Mesodermal cell (in vitro differentiated cells): ENCODE data around the gene KIF22.

Experiments
- H3K27ac ChIP-seq: 2 replicates; pipeline ENCODE4 v1.7.0; 2013; ENCODE audit warnings: mild to moderate bottlenecking, low read depth, low read length, moderate library complexity; ENCODE audit not compliant: severe bottlenecking
- H3K36me3 ChIP-seq: 2 replicates; pipeline ENCODE4 v1.7.1; 2013; ENCODE audit warnings: mild to moderate bottlenecking, low read length, moderate library complexity; ENCODE audit not compliant: control insufficient read depth, insufficient read depth
- H3K4me1 ChIP-seq: one replicate; pipeline ENCODE4 v1.7.1; 2013; ENCODE audit warnings: mild to moderate bottlenecking, low read length; ENCODE audit not compliant: insufficient read depth, control insufficient read depth, poor library complexity, severe bottlenecking
- H3K4me3 ChIP-seq: 2 replicates; pipeline ENCODE4 v1.7.0; 2013; ENCODE audit warnings: low read length, control low read depth, mild to moderate bottlenecking; ENCODE audit not compliant: insufficient read depth, poor library complexity, severe bottlenecking; ENCODE audit errors: extremely low read depth
- H3K9me3 ChIP-seq: 2 replicates; pipeline ENCODE4 v1.7.1; 2013; ENCODE audit warnings: mild to moderate bottlenecking, low read length, moderate library complexity; ENCODE audit not compliant: control insufficient read depth
- whole genome bisulfite sequencing, 2 experiments: methylation state at CpG; one replicate each; pipeline ENCODE4 v1.1.5; 2013; ENCODE audit warnings: missing lambda C conversion rate in 2 of 2; ENCODE audit not compliant: insufficient coverage in 2 of 2; 5-methylcytosine and 5-hydroxymethylcytosine counted together

KIF22 gene

DNA sequence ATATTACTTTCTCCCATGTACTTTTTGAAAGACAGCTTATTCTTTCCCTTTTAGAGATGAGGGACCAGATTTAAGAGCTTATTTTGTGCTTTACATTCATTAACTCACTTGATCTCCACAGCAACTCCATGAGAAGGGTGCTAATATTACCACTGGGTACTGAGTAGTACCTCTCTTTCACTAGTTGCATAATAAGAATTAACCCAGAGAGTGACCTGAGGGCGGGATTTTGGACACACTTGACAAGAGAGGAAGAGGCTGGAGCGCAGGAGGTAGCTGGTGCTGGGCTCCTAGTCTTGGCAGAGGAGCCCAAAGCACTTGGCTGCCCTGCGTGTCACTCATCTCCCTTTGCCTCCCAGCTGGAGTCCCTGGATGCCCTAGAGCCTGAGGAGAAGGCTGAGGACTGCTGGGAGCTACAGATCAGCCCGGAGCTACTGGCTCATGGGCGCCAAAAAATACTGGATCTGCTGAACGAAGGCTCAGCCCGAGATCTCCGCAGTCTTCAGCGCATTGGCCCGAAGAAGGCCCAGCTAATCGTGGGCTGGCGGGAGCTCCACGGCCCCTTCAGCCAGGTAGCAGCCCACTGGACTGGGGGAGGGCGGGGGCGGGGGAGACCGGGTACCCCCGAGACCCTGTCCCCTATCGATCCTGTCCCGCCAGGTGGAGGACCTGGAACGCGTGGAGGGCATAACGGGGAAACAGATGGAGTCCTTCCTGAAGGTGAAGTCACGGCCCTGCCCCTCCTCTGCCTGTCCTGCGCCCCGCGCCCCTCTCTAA is 14.1 kb downstream of the KIF22 start:
- H3K27ac ChIP-seq = peak overlapping the region; percentile 87
- H3K4me1 ChIP-seq = peaks cover 16% of the 10 kb centered on the region
- H3K36me3 ChIP-seq = peaks cover 61% of the 10 kb centered on the region
- WGBS, 2 experiments = 39 to 40% methylated on average over 21 to 26 of the region's 26 CpGs
- peak overlapping the region; percentile 64 for H3K4me3 ChIP-seq
- no peaks in the 10 kb centered on the region for H3K9me3 ChIP-seq

DNA sequence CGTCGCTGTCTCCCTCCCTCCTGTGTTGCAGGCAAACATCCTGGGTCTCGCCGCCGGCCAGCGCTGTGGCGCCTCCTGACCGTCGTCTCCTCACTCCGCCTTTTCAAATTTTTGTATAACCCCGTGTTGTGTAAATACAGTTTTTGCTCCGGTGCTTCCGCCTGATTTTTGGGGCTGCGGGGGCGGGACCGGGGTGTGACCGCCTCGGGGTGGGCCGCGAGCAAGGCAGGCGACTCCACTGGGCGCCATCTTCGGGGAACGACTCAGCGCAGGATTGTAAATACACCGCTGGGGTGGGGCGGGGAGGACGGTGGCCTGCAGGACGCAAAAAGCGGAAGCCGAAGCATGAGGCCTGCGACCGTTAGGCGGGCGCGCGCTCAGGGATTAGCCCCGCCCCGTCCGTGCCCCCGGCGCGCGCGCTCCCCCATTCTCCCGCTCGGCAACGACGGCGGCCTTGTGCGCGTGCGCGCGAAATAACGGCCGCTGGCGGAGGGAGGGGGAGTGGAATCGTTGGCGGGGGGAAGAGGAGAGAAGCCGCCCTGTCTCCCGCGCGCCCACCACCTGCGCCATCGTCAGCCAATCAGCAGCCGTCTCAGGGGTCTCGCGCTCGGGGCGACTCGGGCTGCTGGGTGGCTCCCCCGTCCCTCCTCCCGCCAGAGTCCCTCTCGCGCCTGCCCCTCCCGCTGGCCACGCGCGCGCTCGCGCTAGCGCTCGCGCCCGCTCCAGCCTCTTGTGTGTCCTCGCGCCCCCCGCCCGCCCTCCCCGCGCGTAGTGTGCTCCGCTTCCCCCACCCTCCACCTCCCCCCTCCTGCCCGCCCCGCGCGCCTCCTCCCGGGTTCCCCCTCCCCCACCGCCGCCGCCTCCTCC is 14.9 kb downstream of the KIF22 start:
- Histone ChIP-seq H3K36me3 (peaks cover 62% of the 10 kb centered on the region), H3K27ac (peak overlapping the region; percentile 87), H3K4me1 (peaks cover 24% of the 10 kb centered on the region), H3K9me3 (no peaks in the 10 kb centered on the region), H3K4me3 (peak overlapping the region; percentile 64)
- 1 to 2% methylated on average over 51 to 62 of the region's 103 CpGs for WGBS, 2 experiments

DNA sequence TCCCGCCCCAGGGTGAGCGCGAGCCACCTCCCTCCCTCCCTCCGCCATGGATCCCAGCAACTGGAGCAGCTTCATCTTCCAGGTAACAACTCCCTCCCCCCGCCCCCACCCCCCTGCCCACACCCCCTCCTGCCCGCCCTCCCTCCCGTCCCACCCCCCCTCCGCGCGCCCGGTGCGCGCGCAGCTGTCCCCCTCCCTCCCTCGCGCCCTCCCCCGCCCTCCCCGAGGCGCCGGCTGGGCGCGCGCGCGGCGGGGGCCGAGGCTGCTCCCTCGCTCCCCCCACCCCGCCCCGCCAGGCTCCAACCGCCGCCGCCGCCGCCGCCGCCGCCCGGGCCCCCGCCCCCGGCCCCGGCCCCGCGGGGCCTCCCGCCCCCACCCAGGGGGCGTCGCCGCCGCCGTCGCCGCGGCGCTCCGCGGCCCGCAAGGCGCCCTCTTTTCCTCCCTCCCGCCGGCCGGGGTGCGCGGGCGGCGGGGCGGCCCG is 15.6 kb downstream of the KIF22 start, which contains the start of gene MAZ:
MAZ (plus strand) TSS at position 431 of the 481 bp plus-strand sequence. CDS start 173 bp downstream, outside the sequence.
- Histone ChIP-seq H3K4me3 (peak within 1 kb of the TSS; percentile 64), H3K27ac (peak within 1 kb of the TSS; percentile 87), H3K4me1 (peaks cover 27% of the 10 kb centered on the region), H3K9me3 (no peaks in the 10 kb centered on the region), H3K36me3 (peaks cover 55% of the 10 kb centered on the region)
- 10% methylated on average over 2 of the region's 67 CpGs; no CpG with 5 or more reads in 1 of the 2 experiments for WGBS, 2 experiments

DNA sequence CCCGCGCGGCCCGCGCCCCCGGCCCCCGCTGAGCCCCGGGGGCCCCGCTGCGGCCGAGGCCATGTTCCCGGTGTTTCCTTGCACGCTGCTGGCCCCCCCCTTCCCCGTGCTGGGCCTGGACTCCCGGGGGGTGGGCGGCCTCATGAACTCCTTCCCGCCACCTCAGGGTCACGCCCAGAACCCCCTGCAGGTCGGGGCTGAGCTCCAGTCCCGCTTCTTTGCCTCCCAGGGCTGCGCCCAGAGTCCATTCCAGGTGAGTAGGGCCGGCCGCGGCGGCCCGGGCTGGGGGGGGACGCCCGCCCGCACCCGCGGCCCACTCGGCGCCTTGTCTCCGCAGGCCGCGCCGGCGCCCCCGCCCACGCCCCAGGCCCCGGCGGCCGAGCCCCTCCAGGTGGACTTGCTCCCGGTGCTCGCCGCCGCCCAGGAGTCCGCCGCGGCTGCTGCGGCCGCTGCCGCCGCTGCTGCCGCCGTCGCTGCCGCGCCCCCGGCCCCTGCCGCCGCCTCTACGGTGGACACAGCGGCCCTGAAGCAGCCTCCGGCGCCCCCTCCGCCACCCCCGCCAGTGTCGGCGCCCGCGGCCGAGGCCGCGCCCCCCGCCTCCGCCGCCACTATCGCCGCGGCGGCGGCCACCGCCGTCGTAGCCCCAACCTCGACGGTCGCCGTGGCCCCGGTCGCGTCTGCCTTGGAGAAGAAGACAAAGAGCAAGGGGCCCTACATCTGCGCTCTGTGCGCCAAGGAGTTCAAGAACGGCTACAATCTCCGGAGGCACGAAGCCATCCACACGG is 16.3 kb downstream of the KIF22 start:
- Histone ChIP-seq H3K27ac (peak overlapping the region; percentile 80), H3K4me3 (peak overlapping the region; percentile 62), H3K36me3 (peaks cover 48% of the 10 kb centered on the region), H3K9me3 (no peaks in the 10 kb centered on the region), H3K4me1 (peaks cover 29% of the 10 kb centered on the region)
- 0 to 1% methylated on average over 72 to 85 of the region's 99 CpGs for WGBS, 2 experiments

DNA sequence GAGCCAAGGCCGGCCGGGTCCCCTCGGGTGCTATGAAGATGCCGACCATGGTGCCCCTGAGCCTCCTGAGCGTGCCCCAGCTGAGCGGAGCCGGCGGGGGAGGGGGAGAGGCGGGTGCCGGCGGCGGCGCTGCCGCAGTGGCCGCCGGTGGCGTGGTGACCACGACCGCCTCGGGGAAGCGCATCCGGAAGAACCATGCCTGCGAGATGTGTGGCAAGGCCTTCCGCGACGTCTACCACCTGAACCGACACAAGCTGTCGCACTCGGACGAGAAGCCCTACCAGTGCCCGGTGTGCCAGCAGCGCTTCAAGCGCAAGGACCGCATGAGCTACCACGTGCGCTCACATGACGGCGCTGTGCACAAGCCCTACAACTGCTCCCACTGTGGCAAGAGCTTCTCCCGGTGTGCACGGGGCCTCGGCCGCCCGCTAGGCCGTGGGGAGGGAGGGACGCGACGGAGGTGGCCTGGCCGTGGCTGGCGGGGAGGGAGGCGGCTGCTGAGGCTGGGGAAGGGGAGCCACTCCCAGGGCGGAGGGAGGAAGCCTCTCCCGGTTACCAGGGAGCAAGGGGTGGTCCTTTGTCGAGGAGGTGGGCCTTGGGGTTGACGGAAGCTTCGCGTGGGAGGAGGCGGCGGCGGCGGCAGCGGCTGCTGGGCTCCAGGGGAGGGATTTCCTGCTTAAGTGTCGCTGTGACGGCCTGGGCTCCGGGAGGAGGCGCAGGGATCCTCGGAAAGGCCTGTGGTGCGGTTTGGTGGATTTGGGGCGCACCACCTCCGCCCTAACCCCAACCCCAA is 17.1 kb downstream of the KIF22 start:
- Histone ChIP-seq H3K4me1 (peaks cover 31% of the 10 kb centered on the region), H3K36me3 (peaks cover 40% of the 10 kb centered on the region), H3K4me3 (peak overlapping the region; percentile 62), H3K27ac (peak overlapping the region; percentile 80), H3K9me3 (no peaks in the 10 kb centered on the region)
- WGBS, 2 experiments = 1 to 2% methylated on average over 55 to 69 of the region's 69 CpGs

DNA sequence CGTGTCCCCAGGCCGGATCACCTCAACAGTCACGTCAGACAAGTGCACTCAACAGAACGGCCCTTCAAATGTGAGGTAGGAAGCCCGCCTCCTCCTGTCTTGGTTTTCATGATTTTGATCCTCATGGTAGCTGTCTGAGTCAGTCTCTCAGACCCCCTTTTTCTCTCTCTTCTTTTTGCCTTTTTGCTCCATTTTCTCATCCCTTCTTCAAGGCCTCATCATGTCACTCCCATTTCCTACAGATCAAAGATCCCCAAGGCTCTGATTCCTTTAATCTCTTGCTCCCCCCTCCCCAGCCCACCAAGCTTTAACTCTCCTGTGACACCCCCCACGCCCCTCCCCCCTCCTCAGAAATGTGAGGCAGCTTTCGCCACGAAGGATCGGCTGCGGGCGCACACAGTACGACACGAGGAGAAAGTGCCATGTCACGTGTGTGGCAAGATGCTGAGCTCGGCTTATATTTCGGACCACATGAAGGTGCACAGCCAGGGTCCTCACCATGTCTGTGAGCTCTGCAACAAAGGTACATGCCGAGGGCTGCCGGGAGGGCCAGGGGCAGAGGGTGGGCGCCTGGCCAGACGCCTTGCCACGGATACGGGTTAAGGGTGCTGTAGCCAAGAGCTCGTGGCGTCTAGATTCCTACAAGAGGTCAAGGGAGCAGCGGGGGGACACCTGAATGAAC is 17.8 kb downstream of the KIF22 start:
- H3K4me3 ChIP-seq = peak overlapping the region; percentile 62
- WGBS, 2 experiments = 54 to 60% methylated on average over 23 to 25 of the region's 25 CpGs
- H3K36me3 ChIP-seq = peaks cover 38% of the 10 kb centered on the region
- peaks cover 37% of the 10 kb centered on the region for H3K4me1 ChIP-seq
- H3K9me3 ChIP-seq = no peaks in the 10 kb centered on the region
- peak overlapping the region; percentile 80 for H3K27ac ChIP-seq

DNA sequence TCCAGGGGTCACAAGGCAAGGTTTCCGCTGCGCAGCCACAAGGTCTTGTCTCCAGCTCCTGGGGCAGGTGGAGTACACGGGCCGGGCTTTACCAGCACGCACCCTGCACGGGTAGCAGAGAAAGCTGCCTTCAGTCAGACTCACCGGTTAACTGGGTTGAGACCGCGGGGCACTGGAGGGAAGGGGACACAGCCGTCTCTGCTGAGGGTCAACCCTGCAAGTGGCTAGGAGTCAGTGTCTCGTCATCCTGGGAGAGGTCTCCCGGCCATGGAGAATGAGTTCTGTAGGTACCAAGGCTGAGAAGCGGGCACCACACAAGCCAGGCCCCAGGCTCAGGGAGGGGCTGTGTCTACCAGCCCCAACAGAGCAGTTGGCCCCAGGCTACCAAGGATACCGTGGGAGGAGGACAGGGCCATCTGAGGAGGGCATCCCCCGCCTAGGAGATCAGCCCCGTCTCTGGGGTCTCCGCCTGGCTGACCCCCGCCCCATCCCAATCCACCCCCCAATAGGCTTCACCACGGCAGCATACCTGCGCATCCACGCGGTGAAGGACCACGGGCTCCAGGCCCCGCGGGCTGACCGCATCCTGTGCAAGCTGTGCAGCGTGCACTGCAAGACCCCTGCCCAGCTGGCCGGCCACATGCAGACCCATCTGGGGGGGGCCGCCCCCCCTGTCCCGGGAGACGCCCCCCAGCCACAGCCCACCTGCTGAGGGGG is 18.6 kb downstream of the KIF22 start:
- 85 to 91% methylated on average over 18 to 21 of the region's 31 CpGs for WGBS, 2 experiments
- Histone ChIP-seq H3K4me3 (peak overlapping the region; percentile 62), H3K4me1 (peaks cover 39% of the 10 kb centered on the region), H3K36me3 (peaks cover 32% of the 10 kb centered on the region), H3K9me3 (no peaks in the 10 kb centered on the region), H3K27ac (peak overlapping the region; percentile 16)

DNA sequence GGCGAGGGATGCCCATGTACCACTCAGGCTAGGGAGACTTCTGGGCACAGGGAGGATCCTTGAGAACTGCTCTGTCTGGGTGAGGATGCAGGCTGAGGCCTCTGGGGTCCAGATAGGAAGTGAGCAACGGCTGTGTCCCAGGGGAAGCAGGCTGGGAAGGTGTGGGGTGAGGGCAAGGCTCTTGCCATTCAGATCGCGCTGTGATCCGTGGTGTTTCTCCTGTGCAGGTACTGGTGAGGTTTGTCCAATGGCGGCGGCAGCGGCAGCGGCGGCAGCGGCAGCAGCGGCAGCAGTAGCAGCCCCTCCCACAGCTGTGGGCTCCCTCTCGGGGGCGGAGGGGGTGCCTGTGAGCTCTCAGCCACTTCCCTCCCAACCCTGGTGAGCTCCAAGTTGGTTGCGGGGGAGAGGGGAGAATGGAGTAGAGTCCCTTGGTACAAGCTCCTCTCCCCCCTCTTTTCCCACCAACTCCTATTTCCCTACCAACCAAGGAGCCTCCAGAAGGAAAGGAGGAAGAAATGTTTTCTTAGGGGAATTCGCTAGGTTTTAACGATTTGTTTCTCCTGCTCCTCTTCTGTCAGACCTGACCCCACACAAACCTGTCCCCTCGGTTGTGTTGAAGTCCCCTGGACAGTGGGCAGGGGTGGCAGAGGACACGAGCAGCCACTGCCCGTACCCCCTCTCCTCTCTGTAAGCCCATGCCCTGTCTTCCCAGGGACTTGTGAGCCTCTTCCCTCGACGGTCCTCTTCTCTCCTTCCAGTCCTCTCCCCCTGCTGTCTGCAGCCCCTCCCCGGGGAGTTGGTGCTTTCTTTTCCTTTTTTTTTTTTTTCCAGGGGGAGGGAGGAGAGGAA is 19.5 kb downstream of the KIF22 start:
- peak overlapping the region; percentile 92 for H3K27ac ChIP-seq
- peak overlapping the region; percentile 16 for H3K4me3 ChIP-seq
- WGBS, 2 experiments = 53 to 58% methylated on average over 7 to 14 of the region's 23 CpGs
- peaks cover 43% of the 10 kb centered on the region for H3K4me1 ChIP-seq
- H3K36me3 ChIP-seq = peaks cover 25% of the 10 kb centered on the region
- H3K9me3 ChIP-seq = no peaks in the 10 kb centered on the region
